HG02759 (cell line): Measurements from ENCODE around the gene MKI67.

Experiments used
- ATAC-seq: cut with Tn5 transposase; IDR thresholded peaks from one replicate; pipeline ENCODE4 v1.9.1; 2021; ENCODE audit warnings: mild to moderate bottlenecking, moderate library complexity; ENCODE audit not compliant: unreplicated experiment

The MKI67 gene

DNA sequence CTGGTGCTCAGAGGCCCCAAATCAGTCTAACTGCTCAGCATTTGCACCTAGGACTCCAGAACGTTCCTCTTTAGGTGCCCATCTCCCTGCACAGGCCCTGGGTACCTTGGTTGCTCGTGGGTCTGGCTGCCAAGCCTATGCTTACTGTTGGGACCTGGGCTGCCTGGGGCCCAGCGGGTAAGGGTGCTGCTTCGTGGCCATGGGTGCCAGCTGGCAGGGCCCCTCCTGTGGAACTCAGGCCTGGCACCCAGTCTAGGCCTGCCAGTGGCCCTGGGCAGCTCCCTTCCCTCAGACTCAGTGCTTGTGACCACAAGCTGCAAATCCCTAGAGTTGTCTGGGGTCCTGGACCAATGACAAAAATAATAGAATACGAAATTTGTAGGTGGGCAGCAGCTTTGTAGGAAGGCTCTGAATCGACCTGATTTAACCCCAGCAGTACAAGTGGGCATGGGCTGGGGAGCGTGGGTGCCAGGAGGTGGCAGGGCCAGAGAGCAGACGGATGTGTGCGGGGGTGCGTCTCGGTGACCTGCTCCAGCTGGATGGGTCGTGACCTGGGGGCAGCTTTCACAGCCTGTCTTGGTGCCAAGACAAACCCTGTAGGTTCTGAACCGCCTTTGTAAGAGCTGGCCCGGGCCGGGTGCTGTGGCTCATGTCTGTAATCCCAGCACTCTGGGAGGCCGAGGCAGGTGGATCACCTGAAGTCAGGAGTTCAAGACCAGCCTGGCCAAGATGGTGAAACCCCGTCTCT lies 69.7 kb downstream of the MKI67 start:
- ATAC-seq = no peak

DNA sequence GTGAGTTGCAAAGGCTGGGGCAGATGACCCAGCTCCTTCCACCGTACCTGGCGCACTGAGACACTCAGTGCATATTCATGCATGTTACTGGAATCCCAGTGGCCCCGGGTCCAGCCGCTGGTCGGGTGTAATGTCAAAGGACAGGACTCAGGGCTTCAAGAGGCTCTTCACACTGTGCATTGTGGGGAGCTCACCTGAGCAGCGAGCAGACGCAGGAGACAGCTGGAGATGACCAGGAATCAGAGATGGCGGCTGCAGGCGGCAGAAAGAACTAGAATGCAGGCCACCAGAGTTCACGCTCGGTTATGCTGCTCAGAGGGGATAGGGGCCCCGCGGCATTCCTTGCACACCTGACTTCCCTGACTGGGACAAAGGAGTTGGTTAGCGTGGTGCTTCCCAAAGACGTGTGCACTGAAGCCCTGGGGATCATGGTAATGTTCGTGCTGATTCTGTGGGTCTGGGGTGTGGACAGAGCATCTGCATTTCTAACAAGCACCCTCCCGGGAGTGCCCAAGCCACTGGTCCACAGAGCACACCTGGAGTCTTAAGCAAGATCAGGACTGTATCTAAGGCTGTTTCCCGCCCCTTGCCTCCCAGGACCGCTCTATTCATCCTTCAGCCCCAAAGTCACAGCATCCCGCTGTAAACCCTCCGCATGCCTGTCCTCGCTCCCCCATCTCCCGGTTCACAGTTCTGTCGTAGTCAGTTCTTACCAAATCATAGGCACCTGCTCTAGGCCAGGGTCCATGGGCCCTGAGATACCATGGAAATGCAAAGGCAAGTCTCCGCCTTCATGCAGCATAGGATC lies 71.0 kb downstream of the MKI67 start:
- no peak for ATAC-seq

DNA sequence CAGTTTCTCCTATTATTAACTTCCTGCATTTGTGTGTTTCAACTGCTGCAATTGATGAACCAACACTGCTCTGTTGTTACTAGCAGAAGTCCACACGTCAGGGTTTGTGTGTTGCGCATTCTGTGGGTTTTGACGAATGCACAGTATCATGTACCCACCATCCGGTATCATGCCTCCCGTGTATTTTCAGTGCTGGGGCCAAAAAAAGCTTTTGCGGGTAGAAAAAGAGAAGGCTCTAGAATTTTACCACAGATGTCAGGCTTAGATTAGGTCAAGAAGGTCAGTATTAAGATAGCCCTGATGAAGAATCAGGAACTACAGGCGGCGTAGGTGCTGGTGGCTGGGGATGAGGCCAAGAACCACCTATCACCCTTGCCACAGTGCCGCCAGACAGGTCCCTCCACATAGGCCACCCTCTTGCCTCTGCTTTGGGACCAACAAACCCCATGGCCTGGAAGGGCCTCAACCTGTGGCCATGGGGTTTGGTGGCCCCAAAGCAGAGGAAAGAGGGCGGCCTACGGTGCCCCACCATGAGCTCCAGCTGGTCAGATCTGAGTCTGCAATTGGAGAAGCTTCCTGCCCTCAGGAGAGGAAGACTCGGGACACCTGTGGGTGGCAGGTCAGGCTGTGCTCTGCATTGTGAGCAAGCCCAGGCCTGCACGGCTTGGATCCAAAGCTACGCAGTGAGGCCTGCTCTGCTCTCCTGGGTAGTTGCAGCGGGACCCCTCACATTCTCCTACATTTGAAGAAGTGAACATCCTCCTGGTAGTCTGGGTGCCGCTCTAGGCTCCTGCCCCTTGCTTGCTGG lies 71.9 kb downstream of the MKI67 start:
- ATAC-seq = no peak

DNA sequence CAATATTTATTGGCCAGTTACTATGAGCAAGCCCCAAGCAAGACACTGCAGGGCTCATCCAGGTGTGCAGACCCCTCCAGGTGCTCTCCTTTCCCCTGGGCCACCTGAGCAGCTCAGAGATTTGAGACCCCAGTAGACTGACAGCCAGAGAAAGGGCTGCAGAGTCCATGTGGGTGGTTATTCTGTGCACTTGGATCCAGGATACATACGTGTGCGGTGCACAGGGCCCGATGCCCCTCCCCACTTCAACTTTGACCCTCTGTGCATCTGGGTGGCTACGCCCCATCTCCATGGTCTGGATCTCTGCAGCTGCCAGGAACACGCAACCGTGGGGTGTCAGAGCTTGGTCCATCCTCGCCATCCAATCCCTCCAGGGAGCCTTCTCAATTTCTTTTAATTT lies 72.9 kb downstream of the MKI67 start:
- no peak for ATAC-seq

DNA sequence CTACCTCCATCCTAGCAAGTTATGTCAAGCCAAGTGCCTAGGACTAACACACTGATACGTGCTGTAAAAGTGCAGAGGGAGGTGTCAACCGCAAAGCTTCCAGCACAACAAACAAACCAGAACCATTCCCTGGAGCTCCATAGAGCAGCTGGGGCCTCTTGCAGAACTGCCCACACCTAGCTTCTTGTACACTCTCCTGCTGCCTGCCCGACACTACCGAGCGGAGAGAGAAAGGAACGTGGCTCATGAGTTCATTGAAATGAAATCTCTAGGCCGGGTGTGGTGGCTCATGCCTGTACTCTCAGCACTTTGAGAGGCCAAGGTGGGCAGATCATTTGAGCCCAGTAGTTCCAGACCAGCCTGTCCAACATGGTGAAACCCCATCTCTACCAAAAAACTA lies 73.5 kb downstream of the MKI67 start:
- ATAC-seq = no peak

DNA sequence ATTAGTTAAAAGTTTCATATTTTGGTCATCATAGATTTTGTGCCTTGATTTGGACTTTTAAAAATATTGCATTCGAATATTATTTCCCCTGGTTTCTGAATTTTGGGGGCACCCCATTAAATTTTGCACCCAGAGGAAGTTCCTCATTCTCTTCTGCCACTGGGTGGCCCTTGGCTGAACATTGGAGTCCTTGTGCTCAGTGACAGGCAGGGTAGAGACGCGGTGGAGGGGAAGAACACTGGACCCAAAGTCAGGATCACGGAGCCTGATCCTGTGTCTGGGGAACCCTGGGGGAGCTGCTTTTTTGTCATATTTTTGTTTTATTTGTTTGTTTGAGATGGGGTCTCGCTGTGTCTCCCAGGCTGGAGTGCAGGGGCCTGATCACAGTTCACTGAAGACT lies 74.7 kb downstream of the MKI67 start:
- ATAC-seq = no peak

DNA sequence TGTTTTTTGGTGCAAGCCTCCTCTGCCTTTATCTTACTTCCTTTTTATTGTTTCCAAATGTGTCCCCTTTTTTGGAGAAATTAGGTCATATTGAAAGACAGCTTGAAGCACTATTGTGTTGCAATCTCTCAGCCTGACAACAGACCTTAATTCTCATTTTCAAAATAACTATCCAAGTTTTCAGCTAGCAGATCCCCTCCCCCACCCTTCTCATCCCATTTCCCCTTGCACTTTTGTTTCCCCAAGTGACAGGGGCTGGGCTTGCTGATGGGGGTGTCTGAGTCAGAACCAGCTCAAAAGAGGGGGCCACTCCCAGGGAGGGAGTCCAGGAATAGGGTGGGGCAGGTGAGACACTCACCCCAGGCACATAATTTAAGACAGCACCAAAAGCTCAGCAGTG lies 75.3 kb downstream of the MKI67 start:
- ATAC-seq = no peak

DNA sequence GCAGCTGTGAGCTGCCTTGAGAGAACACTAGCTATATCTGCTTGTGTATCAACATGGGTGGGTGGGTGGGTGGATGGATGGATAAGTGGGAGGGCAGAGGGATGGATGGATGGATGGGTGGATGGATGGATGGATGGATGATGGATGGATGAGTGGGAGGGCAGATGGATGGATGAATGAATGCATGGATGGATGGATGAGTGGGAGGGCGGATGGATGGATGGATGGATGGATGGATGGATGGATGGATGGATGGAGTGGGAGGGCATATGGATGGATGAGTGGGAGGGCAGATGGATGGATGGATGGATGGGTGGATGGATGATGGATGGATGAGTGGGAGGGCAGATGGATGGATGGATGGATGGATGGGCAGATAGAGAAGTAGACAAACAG lies 76.1 kb downstream of the MKI67 start:
- no peak for ATAC-seq

DNA sequence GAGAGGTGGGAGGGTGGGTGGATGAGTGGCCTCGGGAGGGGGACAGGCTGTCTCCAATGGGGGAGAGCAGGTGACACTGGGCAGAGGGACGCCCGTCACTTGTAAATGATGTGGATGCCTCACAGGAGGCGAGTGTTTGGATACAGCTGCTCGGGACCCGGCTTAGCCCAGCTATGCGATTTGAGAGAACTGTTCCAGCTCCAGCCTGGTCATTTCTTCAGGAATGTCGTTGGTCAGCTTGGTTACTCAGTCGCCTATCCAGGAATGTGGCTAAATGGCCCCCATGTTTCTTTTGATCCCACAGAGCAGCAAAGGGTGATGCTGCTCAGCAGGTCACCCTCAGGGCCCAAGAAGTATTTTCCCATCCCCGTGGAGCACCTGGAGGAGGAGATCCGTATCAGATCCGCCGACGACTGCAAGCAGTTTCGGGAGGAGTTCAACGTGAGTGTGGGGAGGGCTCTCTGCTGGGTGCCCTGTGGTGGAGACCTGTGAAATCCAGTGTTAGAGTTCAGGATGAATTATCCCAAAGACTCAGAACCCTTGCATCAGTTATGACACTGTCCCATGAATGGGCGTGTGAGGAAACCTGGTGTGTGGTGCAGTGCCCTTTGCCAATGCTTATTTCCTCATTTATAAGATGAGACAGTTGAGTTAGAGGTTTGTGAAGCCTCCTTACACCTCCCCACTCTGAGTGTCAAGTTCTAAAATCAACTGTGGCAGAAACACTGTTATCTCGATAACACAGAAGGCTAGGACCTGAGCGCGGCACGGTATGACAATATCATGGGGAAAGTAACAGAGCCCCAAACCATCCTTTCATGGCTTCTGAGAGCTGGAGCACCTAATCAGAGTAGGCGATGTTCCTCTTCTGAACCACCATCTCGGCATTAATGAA lies 76.8 kb downstream of the MKI67 start:
- ATAC-seq = no peak

DNA sequence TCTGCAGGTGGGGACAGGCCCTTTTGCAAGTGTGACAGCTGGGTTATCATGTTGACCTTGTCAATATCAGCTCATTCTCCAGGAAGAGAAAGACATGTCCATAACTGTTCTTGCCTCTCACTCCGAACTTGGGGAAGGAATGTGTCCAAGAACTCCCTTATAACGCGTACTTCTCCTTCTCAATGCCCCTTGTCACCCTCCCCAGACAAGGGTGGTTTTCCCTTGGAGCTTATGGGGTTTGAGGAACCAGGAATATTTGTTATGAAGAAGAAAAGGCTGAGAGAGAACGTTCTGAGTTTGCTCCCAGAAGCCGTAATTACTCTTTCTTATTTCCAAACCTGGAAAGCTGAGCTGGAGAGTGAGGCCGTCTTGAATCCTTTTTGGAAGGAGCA lies 77.4 kb downstream of the MKI67 start:
- ATAC-seq = no peak

DNA sequence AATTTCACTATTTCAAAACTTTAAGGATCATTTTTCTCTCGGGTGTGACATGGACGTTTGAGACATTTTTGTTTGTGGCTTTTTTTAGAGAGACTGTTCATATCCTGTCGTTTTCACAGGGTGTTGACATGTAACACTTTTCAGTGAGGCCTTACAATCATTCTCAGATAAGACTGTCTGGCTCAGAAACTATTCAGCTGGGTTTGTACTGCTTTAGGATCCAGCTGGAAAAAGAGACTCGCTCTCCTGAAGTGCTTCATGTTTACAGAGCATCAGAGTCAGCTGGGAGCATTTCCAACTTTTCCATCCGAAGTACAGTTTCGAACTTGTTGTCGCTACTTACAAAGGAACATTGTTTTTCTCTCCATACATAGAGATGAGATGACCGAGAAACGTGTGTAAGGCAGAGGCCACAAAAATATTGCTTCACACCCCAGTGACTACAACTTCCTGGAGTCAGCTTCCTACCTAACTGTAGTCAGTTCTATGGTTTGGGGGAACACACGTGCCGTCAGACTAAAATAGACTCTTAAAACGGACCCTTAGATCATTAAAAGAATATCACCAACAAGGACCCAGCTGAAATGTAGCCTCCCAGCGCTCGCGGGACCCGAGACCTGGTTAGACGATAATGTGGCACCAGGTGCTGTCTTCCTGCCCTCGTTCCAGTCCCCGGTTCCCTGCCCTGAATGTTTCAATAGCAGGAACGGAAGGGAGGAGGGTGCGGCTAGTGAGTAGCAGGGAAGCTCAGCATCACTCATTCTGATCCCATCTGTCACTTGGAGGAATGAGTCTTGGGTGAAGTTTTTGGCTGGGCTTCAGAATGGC lies 78.0 kb downstream of the MKI67 start:
- ATAC-seq = peak; percentile 29

DNA sequence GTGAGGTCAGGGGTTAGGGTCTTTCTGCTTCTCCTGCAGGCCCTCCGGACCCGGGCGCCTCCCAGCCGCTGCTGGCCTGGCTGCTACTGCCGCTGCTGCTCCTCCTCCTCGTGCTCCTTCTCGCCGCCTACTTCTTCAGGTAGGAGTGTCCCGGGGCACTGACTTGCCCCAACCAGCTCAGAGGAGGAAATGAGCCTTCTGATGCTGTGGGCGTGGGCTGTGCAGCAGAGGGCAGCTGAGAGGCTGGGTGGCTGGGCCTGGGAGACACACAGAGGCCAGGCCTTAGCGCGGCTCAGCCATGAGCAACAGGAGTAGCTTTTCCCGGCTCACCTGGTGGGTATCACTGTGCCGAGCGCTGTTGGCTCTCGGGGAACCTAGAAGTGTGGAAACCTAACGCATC lies 78.9 kb downstream of the MKI67 start:
- ATAC-seq = peak; percentile 98

DNA sequence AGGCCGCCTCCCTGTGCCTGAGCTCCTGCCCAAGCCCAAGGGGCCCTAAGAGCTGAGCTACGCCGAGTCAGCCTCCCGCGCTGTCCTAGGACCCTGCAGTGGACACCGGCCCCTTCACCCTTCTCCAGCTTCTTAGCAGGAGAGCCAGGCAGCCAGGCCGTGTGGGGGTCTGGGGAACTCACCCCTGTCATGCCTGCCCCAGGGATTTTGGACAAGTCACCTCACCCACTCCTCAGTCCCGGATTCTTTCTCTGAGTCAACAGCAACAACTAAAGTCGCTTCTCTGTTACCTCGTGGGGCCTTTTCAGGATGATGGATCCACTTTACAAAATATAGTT lies 79.3 kb downstream of the MKI67 start:
- peak; percentile 12 for ATAC-seq
